Activated naive CD8-positive, alpha-beta T cell treated with anti-CD3 and anti-CD28 coated beads, Interleukin-2, amount 50 U/mL, for 24 hours (primary cell): Measurements from ENCODE around the gene SLC35F3.
"Not testable (repeated sequence)": the region's sequence is repeated elsewhere in the genome, so short reads cannot be mapped to it uniquely, and the experiment has no call there.

ENCODE experiments used
- ATAC-seq: fragments of 150-1000 bp; cut with Tn5 transposase; one replicate; pipeline ENCODE4 v1.10.0; 2021
- DNase-seq: peaks from one replicate; pipeline ENCODE4 v3.0.0; 2021
- H3K27ac Mint-ChIP-seq: one replicate; pipeline ENCODE4 v1.8.0; 2021; ENCODE audit warnings: mild to moderate bottlenecking, mixed read lengths
- H3K27me3 Mint-ChIP-seq: one replicate; pipeline ENCODE4 v1.8.0; 2021; ENCODE audit warnings: mixed read lengths
- H3K36me3 Mint-ChIP-seq: one replicate; pipeline ENCODE4 v1.8.0; 2021; ENCODE audit warnings: low read depth, mixed read lengths
- H3K4me1 Mint-ChIP-seq: one replicate; pipeline ENCODE4 v1.8.0; 2021; ENCODE audit warnings: mixed read lengths
- H3K4me3 Mint-ChIP-seq: one replicate; pipeline ENCODE4 v1.8.0; 2021; ENCODE audit warnings: mild to moderate bottlenecking, moderate library complexity, mixed read lengths
- H3K9me3 Mint-ChIP-seq: one replicate; pipeline ENCODE4 v1.8.0; 2021; ENCODE audit warnings: mixed read lengths

The SLC35F3 gene

GRCh38 chr1:234348964-234349363 lies 444.5 kb downstream of the SLC35F3 start:
- H3K27me3 Mint-ChIP-seq = peaks cover 2% of the 10 kb centered on the region
- DNase-seq (no peak), ATAC-seq (no peak)
- no peak overlapping the region for H3K27ac Mint-ChIP-seq
- no peak overlapping the region for H3K4me3 Mint-ChIP-seq
- H3K9me3 Mint-ChIP-seq = no peaks in the 10 kb centered on the region
- H3K36me3 Mint-ChIP-seq = no peaks in the 10 kb centered on the region
- no peaks in the 10 kb centered on the region for H3K4me1 Mint-ChIP-seq

GRCh38 chr1:234355782-234356510 lies 451.5 kb downstream of the SLC35F3 start:
- no peaks in the 10 kb centered on the region for H3K9me3 Mint-ChIP-seq
- H3K4me1 Mint-ChIP-seq = peaks cover 8% of the 10 kb centered on the region
- DNase-seq = no peak
- ATAC-seq = peak; percentile 33
- no peaks in the 10 kb centered on the region for H3K27me3 Mint-ChIP-seq
- no peaks in the 10 kb centered on the region for H3K36me3 Mint-ChIP-seq
- H3K27ac Mint-ChIP-seq = no peak overlapping the region
- H3K4me3 Mint-ChIP-seq = peak overlapping the region; percentile 84

- H3K27me3 Mint-ChIP-seq, H3K4me1 Mint-ChIP-seq, H3K36me3 Mint-ChIP-seq, H3K9me3 Mint-ChIP-seq: not testable (repeated sequence)
- ATAC-seq (peak; percentile 63), DNase-seq (peak; percentile 56)
- Mint-ChIP-seq H3K4me3 (peak overlapping the region; percentile 84), H3K27ac (peak overlapping the region; percentile 76)
Measured at GRCh38 chr1:234356615-234357269, 452.3 kb downstream of the SLC35F3 start.

GRCh38 chr1:234357831-234358230 lies 453.4 kb downstream of the SLC35F3 start:
- Mint-ChIP-seq H3K9me3 (no peaks in the 10 kb centered on the region), H3K27me3 (peaks cover 1% of the 10 kb centered on the region), H3K36me3 (no peaks in the 10 kb centered on the region), H3K4me3 (peak overlapping the region; percentile 84), H3K4me1 (peaks cover 8% of the 10 kb centered on the region), H3K27ac (no peak overlapping the region)
- DNase-seq (no peak), ATAC-seq (no peak)

GRCh38 chr1:234361102-234361603 lies 456.7 kb downstream of the SLC35F3 start:
- no peak overlapping the region for H3K4me3 Mint-ChIP-seq
- no peak overlapping the region for H3K27ac Mint-ChIP-seq
- no peaks in the 10 kb centered on the region for H3K9me3 Mint-ChIP-seq
- ATAC-seq = no peak
- peaks cover 4% of the 10 kb centered on the region for H3K4me1 Mint-ChIP-seq
- no peak for DNase-seq
- H3K36me3 Mint-ChIP-seq = no peaks in the 10 kb centered on the region
- peaks cover 1% of the 10 kb centered on the region for H3K27me3 Mint-ChIP-seq

GRCh38 chr1:234362558-234362957 lies 458.1 kb downstream of the SLC35F3 start:
- ATAC-seq = no peak
- no peaks in the 10 kb centered on the region for H3K9me3 Mint-ChIP-seq

GRCh38 chr1:234368320-234369032 lies 464.0 kb downstream of the SLC35F3 start:
- peak overlapping the region; percentile 19 for H3K4me3 Mint-ChIP-seq
- H3K27ac Mint-ChIP-seq = peak overlapping the region; percentile 69
- no peak for ATAC-seq
- no peaks in the 10 kb centered on the region for H3K9me3 Mint-ChIP-seq
- peaks cover 38% of the 10 kb centered on the region for H3K4me1 Mint-ChIP-seq
- H3K27me3 Mint-ChIP-seq = peaks cover 2% of the 10 kb centered on the region
- H3K36me3 Mint-ChIP-seq = peaks cover 12% of the 10 kb centered on the region
- DNase-seq = peak; percentile 12

More at GRCh38 chr1:234362558-234362957, 458.1 kb downstream of the SLC35F3 start:
- Mint-ChIP-seq H3K27me3 (peaks cover 1% of the 10 kb centered on the region), H3K27ac (no peak overlapping the region), H3K4me1 (peaks cover 3% of the 10 kb centered on the region), H3K36me3 (no peaks in the 10 kb centered on the region), H3K4me3 (no peak overlapping the region)
- DNase-seq = no peak

GRCh38 chr1:234369033-234369430 lies 464.6 kb downstream of the SLC35F3 start:
- H3K4me3 Mint-ChIP-seq = no peak overlapping the region
- peaks cover 40% of the 10 kb centered on the region for H3K4me1 Mint-ChIP-seq
- no peak for ATAC-seq
- peak overlapping the region; percentile 57 for H3K27ac Mint-ChIP-seq
- H3K9me3 Mint-ChIP-seq = no peaks in the 10 kb centered on the region
- no peak for DNase-seq
- H3K27me3 Mint-ChIP-seq = peaks cover 2% of the 10 kb centered on the region
- H3K36me3 Mint-ChIP-seq = peaks cover 15% of the 10 kb centered on the region

GRCh38 chr1:234369784-234370183 lies 465.3 kb downstream of the SLC35F3 start:
- Mint-ChIP-seq H3K36me3 (peaks cover 22% of the 10 kb centered on the region), H3K4me3 (no peak overlapping the region), H3K27me3 (peaks cover 2% of the 10 kb centered on the region), H3K27ac (no peak overlapping the region), H3K4me1 (peaks cover 48% of the 10 kb centered on the region), H3K9me3 (no peaks in the 10 kb centered on the region)
- DNase-seq = no peak
- no peak for ATAC-seq

- DNase-seq = no peak
- H3K9me3 Mint-ChIP-seq = no peaks in the 10 kb centered on the region
- H3K4me3 Mint-ChIP-seq = no peak overlapping the region
- H3K27ac Mint-ChIP-seq = no peak overlapping the region
- ATAC-seq = no peak
- peaks cover 32% of the 10 kb centered on the region for H3K36me3 Mint-ChIP-seq
- peaks cover 2% of the 10 kb centered on the region for H3K27me3 Mint-ChIP-seq
- H3K4me1 Mint-ChIP-seq = peaks cover 60% of the 10 kb centered on the region
Measured at GRCh38 chr1:234371414-234371813, 466.9 kb downstream of the SLC35F3 start.

- Mint-ChIP-seq H3K27ac (peak overlapping the region; percentile 100), H3K27me3 (peaks cover 2% of the 10 kb centered on the region), H3K4me1 (peaks cover 64% of the 10 kb centered on the region), H3K4me3 (peak overlapping the region; percentile 96), H3K9me3 (no peaks in the 10 kb centered on the region), H3K36me3 (peaks cover 36% of the 10 kb centered on the region)
- DNase-seq = no peak
- ATAC-seq = no peak
Measured at GRCh38 chr1:234372011-234372757, 467.7 kb downstream of the SLC35F3 start.

- peak; percentile 91 for DNase-seq
- H3K9me3 Mint-ChIP-seq = no peaks in the 10 kb centered on the region
- H3K4me3 Mint-ChIP-seq = peak within 1 kb of the TSS; percentile 96
- peak within 1 kb of the TSS; percentile 100 for H3K27ac Mint-ChIP-seq
- H3K4me1 Mint-ChIP-seq = peaks cover 66% of the 10 kb centered on the region
- H3K36me3 Mint-ChIP-seq = peaks cover 48% of the 10 kb centered on the region
- peak; percentile 91 for ATAC-seq
- H3K27me3 Mint-ChIP-seq = peaks cover 2% of the 10 kb centered on the region
Measured at GRCh38 chr1:234373064-234373958, 468.8 kb downstream of the SLC35F3 start, which contains the start of gene COA6. COA6 (plus strand) TSS chr1:234373456; CDS start chr1:234373467, 11 bp downstream.

- Mint-ChIP-seq H3K4me3 (peak overlapping the region; percentile 96), H3K27ac (peak overlapping the region; percentile 100), H3K27me3 (peaks cover 2% of the 10 kb centered on the region), H3K36me3 (peaks cover 52% of the 10 kb centered on the region), H3K4me1 (peaks cover 61% of the 10 kb centered on the region), H3K9me3 (peaks cover 3% of the 10 kb centered on the region)
- DNase-seq (no peak), ATAC-seq (peak; percentile 24)
Measured at GRCh38 chr1:234373959-234374254, 469.4 kb downstream of the SLC35F3 start.
